GM21526 (cell line): Measurements from ENCODE around the gene OAT.

Experiments used
- ATAC-seq: cut with Tn5 transposase; IDR thresholded peaks from one replicate; pipeline ENCODE4 v1.9.1; 2021; ENCODE audit warnings: moderate library complexity; ENCODE audit not compliant: unreplicated experiment, low FRiP score

OAT gene

DNA sequence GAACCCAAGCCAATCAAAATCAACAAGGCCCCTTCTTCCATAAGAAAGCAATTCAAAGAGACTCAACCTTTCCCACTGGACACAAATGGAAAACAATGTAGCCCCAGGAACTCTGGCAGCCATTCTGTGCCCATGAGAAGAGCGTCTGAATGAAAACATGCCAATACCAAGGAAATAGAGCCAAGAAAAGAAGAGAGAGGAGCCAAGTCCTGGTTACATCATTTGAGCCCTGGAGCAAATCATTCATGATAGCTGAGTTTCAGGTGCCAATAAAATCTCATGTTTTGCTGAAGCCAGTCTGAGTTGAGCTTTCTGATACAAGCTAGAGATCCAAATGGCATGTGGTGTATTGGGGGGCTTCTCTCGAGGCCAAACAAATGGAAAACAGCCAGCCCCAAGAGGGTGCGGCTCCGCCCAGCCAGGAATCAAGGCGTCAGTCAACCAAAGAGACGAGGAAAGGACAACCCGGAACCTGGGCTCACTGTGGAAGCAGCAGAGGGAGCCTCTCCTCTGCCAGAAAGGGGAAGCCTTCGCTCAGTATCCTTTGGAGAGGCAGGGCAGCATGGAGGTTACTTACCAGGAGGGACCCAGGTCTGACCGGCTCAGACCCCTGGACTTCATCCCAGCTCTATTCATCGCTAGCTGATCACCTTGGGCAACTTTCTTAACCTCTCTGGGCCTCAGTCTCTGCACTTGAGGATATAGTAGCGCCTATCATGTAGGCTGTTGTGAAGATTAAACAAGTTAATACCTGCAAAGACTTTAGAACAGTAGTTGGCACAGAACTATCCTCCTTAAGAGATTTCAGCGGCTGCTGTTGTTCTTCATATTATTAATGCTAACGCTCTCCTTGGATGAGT, 61.8 kb downstream of the OAT start:
- no peak for ATAC-seq

DNA sequence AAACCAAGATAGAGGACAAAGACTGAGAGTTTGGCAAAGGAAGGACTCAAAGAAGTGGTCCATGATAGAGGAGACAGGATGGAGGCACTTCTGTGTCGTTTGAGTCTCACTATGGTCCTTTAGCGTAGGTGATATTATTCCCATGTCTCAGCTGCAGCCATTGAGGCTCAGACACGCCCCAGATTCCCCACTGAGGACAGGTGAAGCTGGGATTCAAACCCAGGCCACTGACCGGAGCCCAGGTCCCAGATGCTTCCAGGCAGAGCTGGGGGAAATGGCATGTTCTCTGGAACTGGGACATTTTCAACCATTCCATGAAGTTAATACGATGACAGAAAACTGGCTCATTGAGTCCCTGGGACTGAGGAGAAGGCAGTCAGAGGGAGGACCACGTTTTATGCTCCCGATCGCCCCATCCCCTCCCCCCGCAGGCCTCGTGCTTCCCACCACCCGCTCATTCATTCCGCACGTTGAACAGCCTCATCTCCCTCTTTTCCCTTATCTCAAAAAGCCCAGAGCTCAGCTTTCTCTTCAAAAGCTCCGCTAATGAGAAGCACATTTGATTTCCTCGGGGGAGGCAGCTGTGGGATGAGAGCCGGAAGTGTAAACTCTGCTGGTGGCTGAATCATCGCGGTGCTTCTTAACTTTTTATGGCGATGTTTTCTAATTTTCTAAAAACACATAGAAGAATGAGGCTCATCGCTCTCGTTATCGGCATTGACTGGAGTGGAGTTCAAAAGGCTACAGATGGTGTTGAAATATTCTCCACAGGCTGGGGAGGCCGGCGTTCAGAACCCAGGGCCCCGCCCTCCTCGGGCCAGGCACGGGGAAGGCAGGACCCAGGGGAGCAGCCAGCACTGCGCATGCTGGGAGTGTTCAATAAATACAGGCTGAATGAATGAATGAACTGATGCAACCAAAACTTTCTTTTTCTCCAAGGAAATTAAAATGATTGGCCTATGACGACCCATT, 64.0 kb downstream of the OAT start:
- no peak for ATAC-seq

DNA sequence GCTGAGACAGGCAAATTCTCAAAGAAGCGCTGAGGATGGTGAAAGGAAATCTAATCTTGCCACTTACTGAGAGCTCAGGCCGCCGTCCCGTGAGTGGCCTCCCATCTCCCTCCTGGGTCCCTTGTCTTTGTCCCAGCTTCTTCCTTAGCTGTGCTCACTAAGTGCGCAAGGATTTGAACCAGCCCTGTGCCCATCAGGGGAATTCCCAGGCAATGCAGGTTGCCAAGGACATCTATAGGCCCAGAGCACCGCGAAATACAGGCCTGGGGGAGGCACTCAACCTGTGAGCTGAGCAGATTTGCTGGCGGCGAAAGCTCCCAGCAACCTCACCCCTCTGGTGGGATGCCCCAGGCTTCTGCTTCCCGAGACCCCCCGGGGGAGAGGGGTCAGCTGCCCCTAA, 64.8 kb downstream of the OAT start:
- no peak for ATAC-seq

DNA sequence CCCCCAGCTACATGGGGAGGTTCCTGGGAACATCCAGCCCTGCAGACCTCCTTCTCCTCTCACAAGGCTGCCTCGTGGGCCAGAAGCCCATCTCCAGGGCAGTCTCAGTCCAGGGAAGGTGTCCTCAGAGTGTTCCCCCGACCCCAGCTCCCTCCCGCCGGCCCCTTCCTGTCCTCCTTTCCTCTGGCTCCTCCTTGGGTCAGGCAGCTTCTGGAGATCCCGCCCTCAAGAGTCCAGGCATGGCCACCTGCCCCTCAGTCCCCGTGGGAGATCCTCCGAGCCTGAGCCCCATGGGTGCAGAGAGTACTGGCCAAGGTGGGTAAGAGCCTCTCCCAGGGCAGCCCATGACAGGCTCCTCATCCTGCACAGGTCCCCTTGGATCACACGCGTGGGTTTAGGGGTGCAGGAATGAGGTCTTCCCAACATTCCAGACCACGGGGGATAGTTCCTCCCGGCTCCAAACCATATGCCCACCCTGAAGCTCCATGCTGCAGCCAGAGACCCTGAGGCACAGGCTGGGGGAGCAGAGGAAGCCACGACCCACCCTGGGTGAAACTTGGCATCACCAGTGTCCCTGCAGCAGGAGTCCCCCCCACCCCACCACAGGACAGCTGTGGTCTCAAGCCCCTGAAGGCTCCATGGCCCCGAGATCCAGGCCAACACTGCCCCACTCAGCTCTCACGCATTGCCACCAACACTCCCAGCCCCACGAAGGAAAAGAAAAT, 65.5 kb downstream of the OAT start:
- no peak for ATAC-seq

DNA sequence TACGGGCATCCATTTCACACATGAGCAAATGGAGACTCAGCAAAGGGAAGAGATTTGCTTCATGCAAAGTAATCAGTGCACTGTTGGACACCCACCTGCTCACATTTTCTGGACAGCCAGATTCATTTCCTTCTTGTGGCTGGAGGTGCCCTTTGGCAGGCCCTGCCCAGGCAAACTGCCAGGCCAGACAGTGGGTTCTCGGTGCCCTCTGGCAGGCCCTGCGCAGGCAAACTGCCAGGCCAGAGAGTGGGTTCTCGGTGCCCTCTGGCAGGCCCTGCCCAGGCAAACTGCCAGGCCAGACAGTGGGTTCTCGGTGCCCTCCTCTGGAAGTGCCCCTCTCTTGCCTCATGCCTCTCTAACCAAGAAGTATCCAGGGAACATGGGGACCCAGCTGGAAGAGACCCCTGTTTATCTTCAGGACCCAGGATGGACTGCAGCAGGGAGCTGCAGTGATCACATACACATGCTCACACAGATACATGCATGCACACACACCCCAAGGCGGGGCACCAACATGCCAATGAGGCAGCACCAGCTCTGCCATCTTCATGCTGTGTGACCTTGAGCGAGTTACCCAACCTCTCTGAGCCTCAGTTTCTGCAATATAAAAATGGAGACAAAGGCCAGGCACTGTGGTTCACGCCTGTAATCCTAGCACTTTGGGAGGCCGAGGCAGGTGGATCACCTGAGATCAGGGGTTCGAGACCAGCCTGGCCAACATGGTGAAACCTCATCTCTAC, 67.1 kb downstream of the OAT start:
- ATAC-seq = no peak

DNA sequence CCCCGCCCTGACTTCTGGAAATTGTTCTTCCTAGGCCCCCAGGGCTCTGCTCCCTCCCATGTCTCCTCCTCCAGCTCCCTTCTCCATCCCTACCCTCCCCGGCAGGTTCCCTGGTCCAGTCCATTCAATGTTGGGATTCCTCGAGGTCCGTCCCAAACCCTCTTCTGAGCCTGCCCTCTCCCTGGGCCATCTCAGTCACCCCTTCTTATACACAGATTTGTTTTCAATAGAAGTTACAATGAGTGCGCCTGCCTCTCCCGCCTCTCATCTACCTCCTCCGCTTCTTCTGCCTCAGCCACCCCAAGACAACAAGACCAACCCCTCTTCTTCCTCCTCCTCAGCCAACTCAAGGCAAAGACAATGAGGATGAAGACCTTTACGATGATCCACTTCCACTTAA, 67.9 kb downstream of the OAT start:
- no peak for ATAC-seq

DNA sequence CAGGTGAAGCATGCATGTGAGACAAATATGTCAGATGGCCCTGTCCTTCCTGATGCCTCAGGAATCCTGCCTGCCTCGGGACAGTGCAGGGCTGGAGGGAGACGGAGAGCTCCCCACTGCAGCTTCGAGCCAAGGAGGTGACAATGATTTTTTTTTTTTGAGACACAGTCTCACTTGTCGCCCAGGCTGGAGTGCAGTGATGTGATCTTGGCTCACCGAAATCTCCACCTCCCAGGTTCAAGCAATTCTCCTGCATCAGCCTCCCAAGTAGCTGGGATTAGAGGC, 68.8 kb downstream of the OAT start:
- no peak for ATAC-seq

DNA sequence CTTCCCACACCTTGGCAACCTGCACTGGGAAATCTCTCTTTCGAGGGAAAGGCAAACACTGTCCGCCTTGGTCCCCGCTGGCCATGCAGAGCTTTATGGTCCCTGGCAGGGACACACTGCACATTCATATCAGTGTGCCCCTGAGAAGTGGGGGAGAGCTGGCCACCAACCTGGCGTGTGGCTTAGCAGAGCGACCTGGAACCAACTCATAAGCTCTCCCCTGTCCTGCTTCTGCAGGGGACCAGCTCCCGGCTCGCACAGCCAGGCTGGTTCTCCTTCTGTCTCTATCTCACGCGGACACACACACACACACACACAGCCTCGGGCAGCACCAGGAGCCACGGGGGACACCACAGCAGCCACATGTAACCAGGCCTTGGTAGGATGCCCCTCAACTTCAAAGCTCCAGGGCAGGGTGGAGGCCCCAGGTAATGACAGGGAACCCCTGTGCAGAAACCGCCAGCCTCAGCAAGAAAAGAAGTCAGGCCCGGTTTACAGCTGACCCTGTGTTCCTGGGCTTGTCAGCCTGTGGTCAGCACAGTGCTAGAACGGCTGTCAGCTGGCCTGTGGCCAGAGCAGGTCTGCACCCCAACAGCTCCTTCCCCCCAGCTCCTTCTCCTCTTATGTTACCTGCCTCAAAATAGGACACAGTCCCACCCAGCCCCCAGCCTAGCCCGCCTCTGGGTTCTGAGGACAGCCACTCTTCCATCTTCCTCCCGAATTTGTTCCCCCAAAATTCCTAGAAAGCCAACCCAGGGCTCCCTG, 69.3 kb downstream of the OAT start:
- ATAC-seq = no peak

DNA sequence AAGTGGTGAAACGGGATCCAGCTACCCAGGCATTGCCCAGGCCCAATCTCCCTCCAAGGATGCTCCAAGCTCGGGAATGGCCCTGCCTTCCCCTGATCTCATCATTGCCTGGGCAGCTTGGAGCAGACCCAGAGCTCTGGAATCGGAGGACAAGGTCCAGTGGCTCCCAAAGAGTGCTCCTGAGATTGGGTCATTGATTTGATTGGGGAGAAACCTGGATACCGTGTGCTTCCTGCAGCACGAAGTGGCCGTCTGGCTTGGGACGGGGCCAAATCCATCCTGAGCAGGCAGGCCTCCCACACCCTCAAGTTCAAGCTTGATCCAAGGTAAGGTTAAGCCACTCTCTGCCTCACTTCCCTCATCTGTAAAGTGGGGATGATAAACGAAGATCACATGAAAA, 69.9 kb downstream of the OAT start:
- no peak for ATAC-seq

DNA sequence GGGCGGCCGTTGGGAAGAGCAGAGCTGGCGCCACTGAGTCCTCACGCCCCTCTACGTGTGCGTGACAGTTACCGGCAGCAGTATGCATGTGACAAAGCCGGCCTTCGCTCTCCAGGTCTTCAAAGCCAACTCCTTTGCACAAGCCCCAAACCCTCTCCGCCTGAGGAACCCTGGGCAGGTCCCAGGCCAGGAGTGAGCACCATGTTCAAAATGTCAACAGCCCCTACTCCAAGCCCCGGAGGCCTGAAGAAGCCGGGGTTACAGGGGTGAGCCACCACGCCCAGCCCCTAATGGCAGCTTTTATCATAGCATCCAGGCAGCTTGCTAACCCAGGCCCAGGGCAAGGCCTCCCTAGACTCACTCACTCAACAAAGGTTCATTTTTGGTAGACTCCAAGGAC, 70.8 kb downstream of the OAT start:
- ATAC-seq = no peak
